HG03558 (cell line): Measurements from ENCODE around the gene HSPA1L.
"Not testable (repeated sequence)": the region's sequence is repeated elsewhere in the genome, so short reads cannot be mapped to it uniquely, and the experiment has no call there.

Experiments
- ATAC-seq: cut with Tn5 transposase; IDR thresholded peaks from one replicate; pipeline ENCODE4 v1.9.1; 2021; ENCODE audit warnings: moderate number of reproducible peaks; ENCODE audit not compliant: unreplicated experiment; ENCODE audit errors: extremely low read depth

The HSPA1L gene

GRCh38 chr6:31817133-31817928 is 2.2 kb upstream of the HSPA1L start:
- not testable (repeated sequence) for ATAC-seq

GRCh38 chr6:31814677-31815024 is 432 bp downstream of the HSPA1L start:
- ATAC-seq: no peak

GRCh38 chr6:31813465-31813849 is 1.6 kb downstream of the HSPA1L start:
- ATAC-seq: no peak

- ATAC-seq: no peak
Measured at GRCh38 chr6:31811645-31812044, 3.4 kb downstream of the HSPA1L start.

GRCh38 chr6:31808599-31808998 is 6.5 kb downstream of the HSPA1L start:
- not testable (repeated sequence) for ATAC-seq

- ATAC-seq: peak; percentile 78
Measured at GRCh38 chr6:31806470-31807272, 8.4 kb downstream of the HSPA1L start, which contains the start of gene LSM2. LSM2 (minus strand) TSS chr6:31806966; CDS start chr6:31806757, 209 bp downstream.

GRCh38 chr6:31805939-31806469 is 9.1 kb downstream of the HSPA1L start:
- ATAC-seq: no peak

GRCh38 chr6:31801031-31801927 is 13.8 kb downstream of the HSPA1L start:
- ATAC-seq: not testable (repeated sequence)

GRCh38 chr6:31799781-31800180 is 15.3 kb downstream of the HSPA1L start:
- no peak for ATAC-seq

- no peak for ATAC-seq
Measured at GRCh38 chr6:31797588-31797987, 17.5 kb downstream of the HSPA1L start.

- ATAC-seq: no peak
Measured at GRCh38 chr6:31796993-31797385, 18.1 kb downstream of the HSPA1L start.

- ATAC-seq: peak; percentile 55
Measured at GRCh38 chr6:31795616-31796298, 19.3 kb downstream of the HSPA1L start, which contains the start of gene VARS1. VARS1 (minus strand) TSS chr6:31795752; CDS start chr6:31795217, 535 bp downstream.

GRCh38 chr6:31794866-31795615 is 20.0 kb downstream of the HSPA1L start:
- ATAC-seq: no peak

- ATAC-seq: no peak
Measured at GRCh38 chr6:31794294-31794865, 20.7 kb downstream of the HSPA1L start.

- ATAC-seq: not testable (repeated sequence)
Measured at GRCh38 chr6:31793927-31794245, 21.2 kb downstream of the HSPA1L start.

GRCh38 chr6:31792761-31793171 is 22.3 kb downstream of the HSPA1L start:
- no peak for ATAC-seq

- ATAC-seq: no peak
Measured at GRCh38 chr6:31792090-31792374, 23.1 kb downstream of the HSPA1L start.

- ATAC-seq: no peak
Measured at GRCh38 chr6:31791324-31792089, 23.6 kb downstream of the HSPA1L start.
